ES-I3 (cell line): Measurements from ENCODE around the gene CENPF.
"Not testable (repeated sequence)": the region's sequence is repeated elsewhere in the genome, so short reads cannot be mapped to it uniquely, and the experiment has no call there.

ENCODE experiments used
- H3K36me3 ChIP-seq: 2 replicates; pipeline ENCODE4 v1.6.1; 2013; ENCODE audit warnings: mild to moderate bottlenecking, low read length, control low read depth, moderate library complexity; ENCODE audit not compliant: insufficient read depth
- H3K4me1 ChIP-seq: 2 replicates; pipeline ENCODE4 v1.6.1; 2013; ENCODE audit warnings: mild to moderate bottlenecking, control low read depth, low read length; ENCODE audit not compliant: insufficient read depth
- H3K9ac ChIP-seq: 2 replicates; pipeline ENCODE4 v1.6.1; 2013; ENCODE audit warnings: low read depth, mild to moderate bottlenecking, low read length, moderate library complexity
- H3K9me3 ChIP-seq: 2 replicates; pipeline ENCODE4 v1.6.1; 2013; ENCODE audit warnings: mild to moderate bottlenecking, low read length, moderate library complexity; ENCODE audit not compliant: control insufficient read depth, insufficient read depth

The CENPF gene

GRCh38 chr1:214603819-214604252, 841 bp downstream of the CENPF start:
- H3K9me3 ChIP-seq: no peaks in the 10 kb centered on the region
- 0 out of 2 replicates have a peak, but pooled peaks cover 3% of the 10 kb centered on the region for H3K4me1 ChIP-seq
- peak overlapping the region; percentile 92 for H3K9ac ChIP-seq
- H3K36me3 ChIP-seq: no peaks in the 10 kb centered on the region

- Histone ChIP-seq H3K9ac (peak overlapping the region; percentile 92), H3K36me3 (no peaks in the 10 kb centered on the region; the same call in 1 of the 2 replicates), H3K9me3 (no peaks in the 10 kb centered on the region), H3K4me1 (0 out of 2 replicates have a peak, but pooled peaks cover 3% of the 10 kb centered on the region)
Measured at GRCh38 chr1:214604523-214604922, 1.5 kb downstream of the CENPF start.

GRCh38 chr1:214605484-214605883, 2.5 kb downstream of the CENPF start:
- H3K9ac ChIP-seq, H3K36me3 ChIP-seq, H3K4me1 ChIP-seq, H3K9me3 ChIP-seq: not testable (repeated sequence)

- not testable (repeated sequence) for H3K36me3 ChIP-seq, H3K9me3 ChIP-seq, H3K4me1 ChIP-seq, H3K9ac ChIP-seq
Measured at GRCh38 chr1:214605933-214606925, 3.2 kb downstream of the CENPF start.

GRCh38 chr1:214607492-214608215, 4.7 kb downstream of the CENPF start:
- not testable (repeated sequence) for H3K36me3 ChIP-seq, H3K9ac ChIP-seq, H3K9me3 ChIP-seq, H3K4me1 ChIP-seq

- H3K4me1 ChIP-seq, H3K9ac ChIP-seq, H3K36me3 ChIP-seq, H3K9me3 ChIP-seq: not testable (repeated sequence)
Measured at GRCh38 chr1:214608216-214608783, 5.3 kb downstream of the CENPF start.

GRCh38 chr1:214608817-214609216, 5.8 kb downstream of the CENPF start:
- H3K4me1 ChIP-seq, H3K9ac ChIP-seq, H3K36me3 ChIP-seq, H3K9me3 ChIP-seq: not testable (repeated sequence)

GRCh38 chr1:214609692-214610091, 6.7 kb downstream of the CENPF start:
- Histone ChIP-seq H3K36me3 (no peaks in the 10 kb centered on the region; the same call in 1 of the 2 replicates), H3K9me3 (no peaks in the 10 kb centered on the region), H3K9ac (no peak overlapping the region), H3K4me1 (0 out of 2 replicates have a peak, but pooled peaks cover 2% of the 10 kb centered on the region)

- not testable (repeated sequence) for H3K9ac ChIP-seq, H3K9me3 ChIP-seq, H3K4me1 ChIP-seq, H3K36me3 ChIP-seq
Measured at GRCh38 chr1:214610136-214610535, 7.1 kb downstream of the CENPF start.

GRCh38 chr1:214615109-214615508, 12.1 kb downstream of the CENPF start:
- peaks cover 14% of the 10 kb centered on the region for H3K36me3 ChIP-seq
- H3K9ac ChIP-seq: no peak overlapping the region
- no peaks in the 10 kb centered on the region for H3K9me3 ChIP-seq
- H3K4me1 ChIP-seq: no peaks in the 10 kb centered on the region

- H3K9me3 ChIP-seq: no peaks in the 10 kb centered on the region
- no peak overlapping the region for H3K9ac ChIP-seq
- peaks cover 22% of the 10 kb centered on the region for H3K36me3 ChIP-seq
- H3K4me1 ChIP-seq: no peaks in the 10 kb centered on the region
Measured at GRCh38 chr1:214615871-214616270, 12.9 kb downstream of the CENPF start.

- peaks cover 30% of the 10 kb centered on the region for H3K36me3 ChIP-seq
- H3K9me3 ChIP-seq: no peaks in the 10 kb centered on the region
- H3K9ac ChIP-seq: no peak overlapping the region
- no peaks in the 10 kb centered on the region for H3K4me1 ChIP-seq
Measured at GRCh38 chr1:214617246-214617645, 14.3 kb downstream of the CENPF start.

- H3K9me3 ChIP-seq: no peaks in the 10 kb centered on the region
- no peak overlapping the region for H3K9ac ChIP-seq
- no peaks in the 10 kb centered on the region for H3K4me1 ChIP-seq
- peaks cover 32% of the 10 kb centered on the region for H3K36me3 ChIP-seq
Measured at GRCh38 chr1:214617843-214618242, 14.8 kb downstream of the CENPF start.

GRCh38 chr1:214621236-214621635, 18.2 kb downstream of the CENPF start:
- Histone ChIP-seq H3K9me3 (no peaks in the 10 kb centered on the region), H3K4me1 (no peaks in the 10 kb centered on the region), H3K9ac (no peak overlapping the region), H3K36me3 (peaks cover 34% of the 10 kb centered on the region)
